Parathyroid adenoma (tissue), 2 donors: ENCODE measurements around the gene ETF1.
A peak's percentile ranks its signal among the peaks of the same experiment; 100 is the strongest.

Experiments
- H2AFZ ChIP-seq: fragments of 300-600 bp; sonication (generic); one replicate; pipeline ENCODE4 v1.7.0; 2017; ENCODE audit warnings: antibody characterized with exemption, mild to moderate bottlenecking
- H3K27ac ChIP-seq: fragments of 300-600 bp; sonication (generic); one replicate; pipeline ENCODE4 v1.7.0; 2017
- H3K27me3 ChIP-seq: fragments of 300-600 bp; sonication (generic); one replicate; pipeline ENCODE4 v1.7.0; 2017; ENCODE audit warnings: low read length; ENCODE audit not compliant: control insufficient read depth, insufficient read depth
- H3K36me3 ChIP-seq: fragments of 300-600 bp; sonication (generic); one replicate; pipeline ENCODE4 v1.7.0; 2017; ENCODE audit warnings: low read length; ENCODE audit not compliant: control insufficient read depth, insufficient read depth
- H3K4me1 ChIP-seq: fragments of 300-600 bp; sonication (generic); one replicate; pipeline ENCODE4 v1.7.0; 2017; ENCODE audit warnings: control low read depth
- H3K4me2 ChIP-seq: fragments of 300-600 bp; sonication (generic); one replicate; pipeline ENCODE4 v1.7.0; 2017; ENCODE audit warnings: low read length
- H3K4me3 ChIP-seq: fragments of 300-600 bp; sonication (generic); one replicate; pipeline ENCODE4 v1.7.0; 2017; ENCODE audit warnings: low read depth, low read length
- H3K79me2 ChIP-seq: fragments of 300-600 bp; sonication (generic); one replicate; pipeline ENCODE4 v1.7.0; 2017; ENCODE audit warnings: control low read depth
- H3K9ac ChIP-seq: fragments of 300-600 bp; sonication (generic); one replicate; pipeline ENCODE4 v1.7.0; 2017; ENCODE audit warnings: mild to moderate bottlenecking
- H3K9me3 ChIP-seq: fragments of 300-600 bp; sonication (generic); one replicate; pipeline ENCODE4 v1.7.0; 2017; ENCODE audit warnings: low read length; ENCODE audit not compliant: control insufficient read depth
- TF ChIP-seq, protein P1 (sequence below): fragments of 300-600 bp; sonication (generic); IDR thresholded peaks from one replicate; pipeline ENCODE4 v1.7.0; 2017; ENCODE audit warnings: antibody characterized with exemption, mild to moderate bottlenecking
- donor health status: primary hyperparathyroidism.

The ETF1 gene

DNA sequence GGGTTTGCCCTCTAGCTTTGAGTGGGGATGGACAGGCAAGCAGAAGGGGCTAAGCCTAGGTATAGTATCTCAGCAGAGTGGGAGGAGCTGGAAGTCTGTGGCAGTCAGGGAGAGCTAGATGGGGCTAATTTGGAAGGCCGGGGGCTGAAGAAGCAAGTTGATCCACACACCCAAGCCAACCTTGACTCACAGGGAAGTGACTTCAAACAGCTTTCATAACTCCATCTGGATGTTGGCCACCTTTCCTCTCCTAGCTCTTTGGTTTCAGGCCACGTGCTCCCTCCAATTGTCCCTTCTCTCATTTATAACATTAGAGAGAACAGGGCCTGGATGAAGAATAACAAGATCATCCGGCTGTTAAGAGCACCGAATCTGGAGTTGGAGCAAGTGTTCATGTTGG lies 40.9 kb downstream of the ETF1 start:
- TF ChIP-seq, protein P1, sequence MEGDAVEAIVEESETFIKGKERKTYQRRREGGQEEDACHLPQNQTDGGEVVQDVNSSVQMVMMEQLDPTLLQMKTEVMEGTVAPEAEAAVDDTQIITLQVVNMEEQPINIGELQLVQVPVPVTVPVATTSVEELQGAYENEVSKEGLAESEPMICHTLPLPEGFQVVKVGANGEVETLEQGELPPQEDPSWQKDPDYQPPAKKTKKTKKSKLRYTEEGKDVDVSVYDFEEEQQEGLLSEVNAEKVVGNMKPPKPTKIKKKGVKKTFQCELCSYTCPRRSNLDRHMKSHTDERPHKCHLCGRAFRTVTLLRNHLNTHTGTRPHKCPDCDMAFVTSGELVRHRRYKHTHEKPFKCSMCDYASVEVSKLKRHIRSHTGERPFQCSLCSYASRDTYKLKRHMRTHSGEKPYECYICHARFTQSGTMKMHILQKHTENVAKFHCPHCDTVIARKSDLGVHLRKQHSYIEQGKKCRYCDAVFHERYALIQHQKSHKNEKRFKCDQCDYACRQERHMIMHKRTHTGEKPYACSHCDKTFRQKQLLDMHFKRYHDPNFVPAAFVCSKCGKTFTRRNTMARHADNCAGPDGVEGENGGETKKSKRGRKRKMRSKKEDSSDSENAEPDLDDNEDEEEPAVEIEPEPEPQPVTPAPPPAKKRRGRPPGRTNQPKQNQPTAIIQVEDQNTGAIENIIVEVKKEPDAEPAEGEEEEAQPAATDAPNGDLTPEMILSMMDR, result no peak
- Histone ChIP-seq H3K4me3 (no peak overlapping the region), H3K79me2 (no peaks in the 10 kb centered on the region), H3K27ac (no peak overlapping the region), H3K4me1 (peaks cover 2% of the 10 kb centered on the region), H3K36me3 (no peaks in the 10 kb centered on the region), H2AFZ (no peak overlapping the region), H3K9ac (no peak overlapping the region), H3K4me2 (no peak overlapping the region), H3K9me3 (no peaks in the 10 kb centered on the region), H3K27me3 (no peaks in the 10 kb centered on the region)

DNA sequence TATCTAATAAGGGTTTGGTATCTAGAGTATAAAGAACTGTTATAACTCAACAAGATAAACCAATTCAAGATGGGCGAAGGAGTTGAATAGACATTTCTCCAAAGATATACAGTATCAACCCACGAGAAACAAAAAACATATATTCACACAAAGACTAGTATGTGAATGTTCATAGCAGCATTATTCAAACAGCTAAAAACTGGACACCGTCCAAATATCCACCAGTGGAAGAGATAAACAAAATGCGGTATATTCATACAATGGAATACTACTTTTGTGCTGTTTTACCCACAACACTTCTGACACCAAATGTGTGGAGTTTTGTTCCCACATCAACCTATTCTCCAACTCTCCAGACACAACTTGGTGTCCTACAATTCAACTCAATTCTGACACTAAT lies 44.7 kb downstream of the ETF1 start:
- H3K27me3 ChIP-seq, result no peaks in the 10 kb centered on the region
- H2AFZ ChIP-seq, result no peak overlapping the region
- H3K27ac ChIP-seq, result no peak overlapping the region
- no peak overlapping the region for H3K4me2 ChIP-seq
- H3K9me3 ChIP-seq, result no peaks in the 10 kb centered on the region
- no peak overlapping the region for H3K9ac ChIP-seq
- H3K4me3 ChIP-seq, result no peak overlapping the region
- no peaks in the 10 kb centered on the region for H3K79me2 ChIP-seq
- H3K36me3 ChIP-seq, result no peaks in the 10 kb centered on the region
- H3K4me1 ChIP-seq, result no peaks in the 10 kb centered on the region
- TF ChIP-seq, protein P1, result no peak

DNA sequence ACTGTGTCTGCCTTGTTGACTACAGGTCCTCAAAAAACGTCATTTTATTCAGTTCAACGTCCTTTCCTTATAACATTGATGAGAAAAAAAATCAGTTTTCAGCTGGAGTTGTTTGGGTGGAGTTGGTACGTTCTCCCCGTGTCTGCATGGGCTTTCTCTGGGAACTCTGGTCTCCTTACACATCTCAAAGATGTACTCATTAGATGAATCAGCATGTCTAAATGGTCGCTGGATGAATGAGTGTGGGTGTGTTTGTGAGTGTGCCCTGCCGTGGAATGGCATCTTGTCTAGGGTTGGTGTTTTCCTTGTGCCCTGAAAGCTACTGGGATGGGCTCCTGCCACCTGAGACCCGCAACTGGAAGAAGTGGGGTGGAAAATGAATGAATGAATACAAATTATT lies 47.7 kb downstream of the ETF1 start:
- Histone ChIP-seq H3K9ac (no peak overlapping the region), H3K9me3 (no peaks in the 10 kb centered on the region), H2AFZ (no peak overlapping the region), H3K79me2 (no peaks in the 10 kb centered on the region), H3K27ac (no peak overlapping the region), H3K36me3 (no peaks in the 10 kb centered on the region), H3K4me1 (peaks cover 23% of the 10 kb centered on the region), H3K27me3 (no peaks in the 10 kb centered on the region), H3K4me2 (no peak overlapping the region), H3K4me3 (no peak overlapping the region)
- TF ChIP-seq, protein P1, result no peak

DNA sequence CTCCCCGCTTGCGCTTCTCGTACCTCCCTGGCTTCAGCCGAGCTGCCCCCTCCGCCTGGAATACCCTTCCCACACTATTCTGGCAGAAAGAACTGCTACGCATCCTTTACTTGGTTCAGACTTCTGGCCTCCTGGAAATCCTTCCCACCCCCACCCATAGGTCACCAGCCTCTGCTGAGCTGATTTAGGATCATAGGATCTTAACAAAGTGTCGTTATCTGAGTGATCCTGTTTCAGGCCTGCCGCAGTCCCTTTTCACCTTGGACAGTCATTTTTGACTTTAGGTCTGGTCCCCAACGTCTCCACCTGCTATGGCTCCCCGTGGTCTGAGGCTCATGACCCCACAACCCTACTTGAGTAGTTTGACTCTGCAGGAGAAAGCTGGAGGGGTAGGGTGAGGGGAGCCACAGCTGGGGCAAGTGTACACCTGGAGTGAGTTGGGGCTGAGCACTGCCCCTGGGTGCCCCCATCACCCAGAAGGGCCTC lies 50.4 kb downstream of the ETF1 start:
- peak overlapping the region; percentile 87 for H2AFZ ChIP-seq
- peak overlapping the region; percentile 59 for H3K4me3 ChIP-seq
- H3K4me1 ChIP-seq, result peaks cover 28% of the 10 kb centered on the region
- H3K9me3 ChIP-seq, result no peaks in the 10 kb centered on the region
- no peaks in the 10 kb centered on the region for H3K36me3 ChIP-seq
- peak overlapping the region; percentile 63 for H3K9ac ChIP-seq
- peak overlapping the region; percentile 89 for H3K4me2 ChIP-seq
- peak overlapping the region; percentile 64 for H3K27ac ChIP-seq
- no peaks in the 10 kb centered on the region for H3K79me2 ChIP-seq
- no peaks in the 10 kb centered on the region for H3K27me3 ChIP-seq
- TF ChIP-seq, protein P1, result no peak
